ENCODE results near the gene MRPL45. TPM values are rescaled to one million over a fixed set of nuclear protein-coding genes. Genes with fewer than 3 reads are reported as not detected.
A peak's percentile ranks its signal among the peaks of the same experiment; 100 is the strongest.

MRPL45 gene
- total and polyA plus RNA-seq, 2 experiments from 2014 or later, result 42.6 to 63.9 TPM

DNA sequence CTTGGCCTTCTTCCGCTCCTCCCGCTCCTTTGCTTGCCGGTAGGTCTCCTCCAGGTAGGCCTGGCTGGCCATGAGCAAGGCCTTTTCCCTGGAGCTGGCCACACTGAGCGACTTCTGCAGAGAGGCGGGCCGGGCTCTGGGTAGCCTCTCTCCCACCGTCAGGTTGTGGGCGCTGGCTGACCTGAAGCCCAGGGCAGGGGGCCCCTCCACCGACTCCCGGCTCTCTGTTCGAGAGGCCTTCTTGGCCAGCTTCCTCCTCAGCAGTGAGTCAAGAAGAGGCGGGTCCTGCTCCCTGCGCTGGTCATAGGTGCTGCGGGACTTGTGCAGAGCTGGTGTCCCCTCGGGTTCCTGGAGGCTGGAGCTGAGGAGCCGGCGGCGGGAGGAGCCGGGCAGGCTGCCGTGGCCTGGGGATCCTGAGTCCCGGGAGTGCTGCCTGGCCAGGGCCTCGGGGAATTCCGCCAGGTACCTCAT, 34.0 kb downstream of the MRPL45 start:
- H3K36me3 Mint-ChIP-seq (ENCODE audit: low read depth), result no peaks in the 10 kb centered on the region; the same call in 2 of the 3 replicates
- no peak overlapping the region for H3K27ac ChIP-seq (ENCODE audit: low read depth)
- ATAC-seq (peak; percentile 4; the same call in 2 of the 3 replicates), DNase-seq (ENCODE audit: low spot score) (no peak)
- H3K4me3 ChIP-seq, result no peak overlapping the region
- H3K4me2 ChIP-seq, result no peak overlapping the region
- no peaks in the 10 kb centered on the region for H4K20me1 ChIP-seq (replicated peaks; ENCODE audit: insufficient read depth)
- H3K36me3 ChIP-seq (ENCODE audit: insufficient read depth), result no peaks in the 10 kb centered on the region
- H3K4me1 ChIP-seq (ENCODE audit: insufficient read depth), result peaks cover 1% of the 10 kb centered on the region; the same call in 1 of the 2 replicates
- no peak for TF ChIP-seq ZNF114 (CRISPR knock-in tag; IDR thresholded peaks at IDR 0.05)
- no peak for TF ChIP-seq EZH2 (IDR thresholded peaks at IDR 0.05; ENCODE audit: low read depth, unreplicated experiment)
- TF ChIP-seq, protein P1, sequence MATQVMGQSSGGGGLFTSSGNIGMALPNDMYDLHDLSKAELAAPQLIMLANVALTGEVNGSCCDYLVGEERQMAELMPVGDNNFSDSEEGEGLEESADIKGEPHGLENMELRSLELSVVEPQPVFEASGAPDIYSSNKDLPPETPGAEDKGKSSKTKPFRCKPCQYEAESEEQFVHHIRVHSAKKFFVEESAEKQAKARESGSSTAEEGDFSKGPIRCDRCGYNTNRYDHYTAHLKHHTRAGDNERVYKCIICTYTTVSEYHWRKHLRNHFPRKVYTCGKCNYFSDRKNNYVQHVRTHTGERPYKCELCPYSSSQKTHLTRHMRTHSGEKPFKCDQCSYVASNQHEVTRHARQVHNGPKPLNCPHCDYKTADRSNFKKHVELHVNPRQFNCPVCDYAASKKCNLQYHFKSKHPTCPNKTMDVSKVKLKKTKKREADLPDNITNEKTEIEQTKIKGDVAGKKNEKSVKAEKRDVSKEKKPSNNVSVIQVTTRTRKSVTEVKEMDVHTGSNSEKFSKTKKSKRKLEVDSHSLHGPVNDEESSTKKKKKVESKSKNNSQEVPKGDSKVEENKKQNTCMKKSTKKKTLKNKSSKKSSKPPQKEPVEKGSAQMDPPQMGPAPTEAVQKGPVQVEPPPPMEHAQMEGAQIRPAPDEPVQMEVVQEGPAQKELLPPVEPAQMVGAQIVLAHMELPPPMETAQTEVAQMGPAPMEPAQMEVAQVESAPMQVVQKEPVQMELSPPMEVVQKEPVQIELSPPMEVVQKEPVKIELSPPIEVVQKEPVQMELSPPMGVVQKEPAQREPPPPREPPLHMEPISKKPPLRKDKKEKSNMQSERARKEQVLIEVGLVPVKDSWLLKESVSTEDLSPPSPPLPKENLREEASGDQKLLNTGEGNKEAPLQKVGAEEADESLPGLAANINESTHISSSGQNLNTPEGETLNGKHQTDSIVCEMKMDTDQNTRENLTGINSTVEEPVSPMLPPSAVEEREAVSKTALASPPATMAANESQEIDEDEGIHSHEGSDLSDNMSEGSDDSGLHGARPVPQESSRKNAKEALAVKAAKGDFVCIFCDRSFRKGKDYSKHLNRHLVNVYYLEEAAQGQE (IDR thresholded peaks at IDR 0.05; ENCODE audit: unreplicated experiment), result no peak
- no peak for TF ChIP-seq EZH2phosphoT487 (IDR thresholded peaks at IDR 0.05; ENCODE audit: unreplicated experiment)
- no peak for TF ChIP-seq CTCF (conservative IDR thresholded peaks at IDR 0.05; ENCODE audit: low read depth in 2 of 2)
- TF ChIP-seq, protein P2, sequence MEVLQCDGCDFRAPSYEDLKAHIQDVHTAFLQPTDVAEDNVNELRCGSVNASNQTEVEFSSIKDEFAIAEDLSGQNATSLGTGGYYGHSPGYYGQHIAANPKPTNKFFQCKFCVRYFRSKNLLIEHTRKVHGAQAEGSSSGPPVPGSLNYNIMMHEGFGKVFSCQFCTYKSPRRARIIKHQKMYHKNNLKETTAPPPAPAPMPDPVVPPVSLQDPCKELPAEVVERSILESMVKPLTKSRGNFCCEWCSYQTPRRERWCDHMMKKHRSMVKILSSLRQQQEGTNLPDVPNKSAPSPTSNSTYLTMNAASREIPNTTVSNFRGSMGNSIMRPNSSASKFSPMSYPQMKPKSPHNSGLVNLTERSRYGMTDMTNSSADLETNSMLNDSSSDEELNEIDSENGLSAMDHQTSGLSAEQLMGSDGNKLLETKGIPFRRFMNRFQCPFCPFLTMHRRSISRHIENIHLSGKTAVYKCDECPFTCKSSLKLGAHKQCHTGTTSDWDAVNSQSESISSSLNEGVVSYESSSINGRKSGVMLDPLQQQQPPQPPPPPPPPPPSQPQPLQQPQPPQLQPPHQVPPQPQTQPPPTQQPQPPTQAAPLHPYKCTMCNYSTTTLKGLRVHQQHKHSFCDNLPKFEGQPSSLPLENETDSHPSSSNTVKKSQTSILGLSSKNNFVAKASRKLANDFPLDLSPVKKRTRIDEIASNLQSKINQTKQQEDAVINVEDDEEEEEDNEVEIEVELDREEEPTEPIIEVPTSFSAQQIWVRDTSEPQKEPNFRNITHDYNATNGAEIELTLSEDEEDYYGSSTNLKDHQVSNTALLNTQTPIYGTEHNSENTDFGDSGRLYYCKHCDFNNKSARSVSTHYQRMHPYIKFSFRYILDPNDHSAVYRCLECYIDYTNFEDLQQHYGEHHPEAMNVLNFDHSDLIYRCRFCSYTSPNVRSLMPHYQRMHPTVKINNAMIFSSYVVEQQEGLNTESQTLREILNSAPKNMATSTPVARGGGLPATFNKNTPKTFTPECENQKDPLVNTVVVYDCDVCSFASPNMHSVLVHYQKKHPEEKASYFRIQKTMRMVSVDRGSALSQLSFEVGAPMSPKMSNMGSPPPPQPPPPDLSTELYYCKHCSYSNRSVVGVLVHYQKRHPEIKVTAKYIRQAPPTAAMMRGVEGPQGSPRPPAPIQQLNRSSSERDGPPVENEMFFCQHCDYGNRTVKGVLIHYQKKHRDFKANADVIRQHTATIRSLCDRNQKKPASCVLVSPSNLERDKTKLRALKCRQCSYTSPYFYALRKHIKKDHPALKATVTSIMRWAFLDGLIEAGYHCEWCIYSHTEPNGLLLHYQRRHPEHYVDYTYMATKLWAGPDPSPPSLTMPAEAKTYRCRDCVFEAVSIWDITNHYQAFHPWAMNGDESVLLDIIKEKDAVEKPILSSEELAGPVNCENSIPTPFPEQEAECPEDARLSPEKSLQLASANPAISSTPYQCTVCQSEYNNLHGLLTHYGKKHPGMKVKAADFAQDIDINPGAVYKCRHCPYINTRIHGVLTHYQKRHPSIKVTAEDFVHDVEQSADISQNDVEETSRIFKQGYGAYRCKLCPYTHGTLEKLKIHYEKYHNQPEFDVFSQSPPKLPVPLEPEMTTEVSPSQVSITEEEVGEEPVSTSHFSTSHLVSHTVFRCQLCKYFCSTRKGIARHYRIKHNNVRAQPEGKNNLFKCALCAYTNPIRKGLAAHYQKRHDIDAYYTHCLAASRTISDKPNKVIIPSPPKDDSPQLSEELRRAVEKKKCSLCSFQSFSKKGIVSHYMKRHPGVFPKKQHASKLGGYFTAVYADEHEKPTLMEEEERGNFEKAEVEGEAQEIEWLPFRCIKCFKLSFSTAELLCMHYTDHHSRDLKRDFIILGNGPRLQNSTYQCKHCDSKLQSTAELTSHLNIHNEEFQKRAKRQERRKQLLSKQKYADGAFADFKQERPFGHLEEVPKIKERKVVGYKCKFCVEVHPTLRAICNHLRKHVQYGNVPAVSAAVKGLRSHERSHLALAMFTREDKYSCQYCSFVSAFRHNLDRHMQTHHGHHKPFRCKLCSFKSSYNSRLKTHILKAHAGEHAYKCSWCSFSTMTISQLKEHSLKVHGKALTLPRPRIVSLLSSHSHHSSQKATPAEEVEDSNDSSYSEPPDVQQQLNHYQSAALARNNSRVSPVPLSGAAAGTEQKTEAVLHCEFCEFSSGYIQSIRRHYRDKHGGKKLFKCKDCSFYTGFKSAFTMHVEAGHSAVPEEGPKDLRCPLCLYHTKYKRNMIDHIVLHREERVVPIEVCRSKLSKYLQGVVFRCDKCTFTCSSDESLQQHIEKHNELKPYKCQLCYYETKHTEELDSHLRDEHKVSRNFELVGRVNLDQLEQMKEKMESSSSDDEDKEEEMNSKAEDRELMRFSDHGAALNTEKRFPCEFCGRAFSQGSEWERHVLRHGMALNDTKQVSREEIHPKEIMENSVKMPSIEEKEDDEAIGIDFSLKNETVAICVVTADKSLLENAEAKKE (CRISPR knock-in tag; IDR thresholded peaks at IDR 0.05), result no peak
- no peak for TF ChIP-seq NANOG (IDR thresholded peaks at IDR 0.05; ENCODE audit: borderline replicate concordance)
- peaks cover 13% of the 10 kb centered on the region for H3K27me3 Mint-ChIP-seq (ENCODE audit: insufficient read depth, low read depth, poor library complexity)
- H3K9me2 ChIP-seq (ENCODE audit: insufficient read depth), result peaks cover 6% of the 10 kb centered on the region; the same call in 1 of the 2 replicates
- H3K27ac Mint-ChIP-seq, result no peak overlapping the region
- no peaks in the 10 kb centered on the region for H3K9me3 Mint-ChIP-seq
- no peaks in the 10 kb centered on the region for H3F3A ChIP-seq (replicated peaks; ENCODE audit: low read depth)
- H3K4me1 Mint-ChIP-seq, result peaks cover 50% of the 10 kb centered on the region
- no peak overlapping the region for H2AFZ ChIP-seq
- no peaks in the 10 kb centered on the region for H3K79me2 ChIP-seq (replicated peaks; ENCODE audit: insufficient read depth)
- H3K4me3 Mint-ChIP-seq, result no peak overlapping the region
- no peaks in the 10 kb centered on the region for H3K27me3 ChIP-seq (ENCODE audit: insufficient read depth)

Measured in GM23338 (cell line).